Keratinocyte (primary cell): ENCODE data around the gene DBNDD1. TPM values are rescaled to one million over a fixed set of nuclear protein-coding genes. Genes with fewer than 3 reads are reported as not detected.

Experiments used
- DNase-seq: peaks from one replicate; pipeline ENCODE4 v3.0.0-alpha.2; 2011; ENCODE audit warnings: low read depth, missing footprints, low spot score
- FAIRE-seq: peaks from 2 replicates; lab custom pipeline; 2011; peaks lifted over from hg19 to GRCh38; lab: Jason Lieb, UNC
- H2AFZ ChIP-seq: 2 replicates; pipeline ENCODE4 v1.6.0; 2012; ENCODE audit warnings: low read length, control low read depth, inconsistent platforms; ENCODE audit not compliant: control insufficient read depth
- H3K27ac ChIP-seq: 2 replicates; pipeline ENCODE4 v1.5.1; 2011; ENCODE audit warnings: low read length; ENCODE audit not compliant: control insufficient read depth, insufficient read depth
- H3K27me3 ChIP-seq: 3 replicates; pipeline ENCODE4 v1.6.0; 2011; ENCODE audit warnings: low read length; ENCODE audit not compliant: control insufficient read depth, insufficient read depth; ENCODE audit errors: extremely low read depth
- H3K36me3 ChIP-seq, 2 experiments: 2 replicates in 1 of 2; 3 replicates in 1 of 2; pipeline ENCODE4 v1.5.1; 2011; ENCODE audit warnings: low read length in 2 of 2, mild to moderate bottlenecking in 1 of 2; ENCODE audit not compliant: control insufficient read depth in 2 of 2, insufficient read depth in 2 of 2; ENCODE audit errors: extremely low read depth in 1 of 2
- H3K4me1 ChIP-seq: 3 replicates; pipeline ENCODE4 v1.5.1; 2011; ENCODE audit warnings: low read length; ENCODE audit not compliant: control insufficient read depth, insufficient read depth; ENCODE audit errors: extremely low read depth
- H3K4me2 ChIP-seq: 3 replicates; pipeline ENCODE4 v1.6.0; 2011; ENCODE audit warnings: low read depth, low read length; ENCODE audit not compliant: control insufficient read depth, insufficient read depth; ENCODE audit errors: extremely low read depth
- H3K4me3 ChIP-seq, 3 experiments: fragments of 200-600 bp in 1 of 3; sonication (generic) in 1 of 3; 2 replicates in 2 of 3; 3 replicates in 1 of 3; pipeline ENCODE4 v1.5.1; 2011 to 2016; ENCODE audit warnings: low read length in 3 of 3, mild to moderate bottlenecking in 3 of 3, control low read depth in 2 of 3, inconsistent platforms in 1 of 3, low read depth in 1 of 3, mixed read lengths in 1 of 3, mixed run types in 1 of 3, moderate library complexity in 1 of 3; ENCODE audit not compliant: control insufficient read depth in 2 of 3, insufficient read depth in 2 of 3; ENCODE audit errors: extremely low read depth in 1 of 3
- H3K79me2 ChIP-seq: 2 replicates; pipeline ENCODE4 v1.6.0; 2012; ENCODE audit warnings: low read length; ENCODE audit not compliant: control insufficient read depth, insufficient read depth
- H3K9ac ChIP-seq: 3 replicates; pipeline ENCODE4 v1.6.0; 2011; ENCODE audit warnings: low read length; ENCODE audit not compliant: control insufficient read depth, insufficient read depth; ENCODE audit errors: extremely low read depth
- H3K9me1 ChIP-seq: 3 replicates; pipeline ENCODE4 v1.6.0; 2011; ENCODE audit warnings: low read length; ENCODE audit not compliant: control insufficient read depth, insufficient read depth; ENCODE audit errors: extremely low read depth
- H3K9me3 ChIP-seq: 2 replicates; pipeline ENCODE4 v1.5.1; 2012; ENCODE audit warnings: low read depth, low read length; ENCODE audit not compliant: control insufficient read depth
- H4K20me1 ChIP-seq: 3 replicates; pipeline ENCODE4 v1.6.0; 2011; ENCODE audit warnings: low read length; ENCODE audit not compliant: control insufficient read depth, insufficient read depth; ENCODE audit errors: extremely low read depth
- CTCF ChIP-seq, 3 experiments: IDR thresholded peaks in 1 of 3; conservative IDR thresholded peaks in 1 of 3; optimal IDR thresholded peaks in 1 of 3; 2 replicates in 2 of 3; 3 replicates in 1 of 3; pipeline versions ENCODE3 to v1.5.1; 2011; ENCODE audit warnings: low read length in 3 of 3, mild to moderate bottlenecking in 3 of 3, moderate library complexity in 2 of 3, control low read depth in 1 of 3, inconsistent platforms in 1 of 3; ENCODE audit not compliant: insufficient read depth in 2 of 3; ENCODE audit errors: extremely low read depth in 1 of 3
- EZH2 ChIP-seq: IDR thresholded peaks from one replicate; pipeline ENCODE4 v1.6.1; 2012; ENCODE audit warnings: inconsistent platforms, mild to moderate bottlenecking, low read length, moderate library complexity
- dilution Hi-C: fragments of 300-500 bp; cut with MboI; formaldehyde crosslinking; loops from one replicate; pipeline ENCODE4 v1.7.0; 2020; ENCODE audit warnings: low sequenced_read_pairs; ENCODE audit not compliant: extremely low pct_ligation_motif_present
- polyA plus RNA-seq, 5 experiments: library from polyadenylated mRNA; depleted of rRNA in 3 of 5; stranded (reverse) in 3 of 5; stranded (forward) in 1 of 5; unstranded in 1 of 5; fragments of >200 nt; gene quantifications; 1 replicate in 1 of 5; 2 replicates in 3 of 5; 3 replicates in 1 of 5; pipeline versions ENCODE4 v1.2.1 to v1.2.3, GENCODE V29; 2011 to 2012; ENCODE audit warnings: missing spikeins in 2 of 5, low read depth in 1 of 5, low replicate concordance in 1 of 5

Gene DBNDD1
- polyA plus RNA-seq, 1 donor (not counting 4 experiments of a cell fraction or from before 2014, with no cell fraction given) = 1.7 TPM

- dilution Hi-C loops = no loop called here
- H3K79me2 ChIP-seq = no peaks in the 10 kb centered on the region
- H3K9ac ChIP-seq = no peak overlapping the region
- no peak overlapping the region for H3K27ac ChIP-seq
- no peak overlapping the region for H3K4me2 ChIP-seq
- no peak for FAIRE-seq
- no peak for DNase-seq
- no peak overlapping the region for H3K4me3 ChIP-seq
- TF ChIP-seq CTCF (optimal IDR thresholded peaks at IDR 0.05 in 1 of 3, IDR thresholded peaks at IDR 0.05 in 1 of 3, conservative IDR thresholded peaks at IDR 0.05 in 1 of 3; ENCODE audit: extremely low read depth in 1 of 3, insufficient read depth in 2 of 3, low read length in 3 of 3) (no peak), EZH2 (no peak)
- no peaks in the 10 kb centered on the region for H3K27me3 ChIP-seq
- peaks cover 6 to 7% of the 10 kb centered on the region in 2 experiments for H3K36me3 ChIP-seq
- H3K4me1 ChIP-seq = no peaks in the 10 kb centered on the region
- no peak overlapping the region for H2AFZ ChIP-seq
- no peaks in the 10 kb centered on the region for H3K9me1 ChIP-seq
- peaks cover 2% of the 10 kb centered on the region for H3K9me3 ChIP-seq
- no peaks in the 10 kb centered on the region for H4K20me1 ChIP-seq
Observed at GRCh38 chr16:90002759-90003158, 16.5 kb downstream of the DBNDD1 start.

- Histone ChIP-seq H3K9ac (no peak overlapping the region), H3K4me3 (no peak overlapping the region), H3K79me2 (no peaks in the 10 kb centered on the region), H3K4me1 (no peaks in the 10 kb centered on the region), H3K4me2 (no peak overlapping the region), H3K9me3 (peaks cover 3% of the 10 kb centered on the region), H3K36me3 (peaks cover 7 to 8% of the 10 kb centered on the region in 2 experiments), H3K27me3 (no peaks in the 10 kb centered on the region), H3K9me1 (no peaks in the 10 kb centered on the region), H2AFZ (no peak overlapping the region), H4K20me1 (no peaks in the 10 kb centered on the region), H3K27ac (no peak overlapping the region)
- dilution Hi-C loops = no loop called here
- FAIRE-seq (no peak), DNase-seq (no peak)
- no peak for TF ChIP-seq EZH2
- no peak for TF ChIP-seq CTCF (optimal IDR thresholded peaks at IDR 0.05 in 1 of 3, IDR thresholded peaks at IDR 0.05 in 1 of 3, conservative IDR thresholded peaks at IDR 0.05 in 1 of 3; ENCODE audit: extremely low read depth in 1 of 3, insufficient read depth in 2 of 3, low read length in 3 of 3)
Observed at GRCh38 chr16:90001761-90002503, 17.3 kb downstream of the DBNDD1 start.
